Brain microvascular endothelial cell (primary cell): ENCODE measurements around the gene PLEKHA4.
"Not testable (repeated sequence)": the region's sequence is repeated elsewhere in the genome, so short reads cannot be mapped to it uniquely, and the experiment has no call there.

Source experiments
- DNase-seq: peaks from one replicate; pipeline ENCODE4 v3.0.0-alpha.2; 2020
- H3K27ac ChIP-seq: fragments of 250-450 bp; sonication (Bioruptor Pico); 2 replicates; pipeline ENCODE4 v1.5.1; 2020; ENCODE audit warnings: mild to moderate bottlenecking, moderate library complexity
- H3K27me3 ChIP-seq: fragments of 250-450 bp; sonication (Bioruptor Pico); replicated peaks from 2 replicates; pipeline ENCODE4 v1.5.1; 2020; ENCODE audit warnings: mild to moderate bottlenecking
- H3K36me3 ChIP-seq: fragments of 250-450 bp; sonication (Bioruptor Pico); replicated peaks from 2 replicates; pipeline ENCODE4 v1.5.1; 2020; ENCODE audit warnings: mild to moderate bottlenecking
- H3K4me3 ChIP-seq: 2 replicates; pipeline ENCODE4 v1.5.1; 2011; ENCODE audit warnings: low read depth, mild to moderate bottlenecking, control low read depth, low read length, moderate library complexity
- in situ Hi-C: cut with HindIII; loops from 2 replicates; pipeline ENCODE4 v1.10.0; 2017; ENCODE audit warnings: low sequenced_read_pairs, low pct_ligation_motif_present
- TF ChIP-seq, protein P1 (sequence below): IDR thresholded peaks from 2 replicates; pipeline ENCODE4 v1.5.1; 2011; ENCODE audit warnings: low read depth, mild to moderate bottlenecking, moderate library complexity, low read length, control low read depth, inconsistent platforms; ENCODE audit errors: missing control alignments

PLEKHA4 gene

DNA sequence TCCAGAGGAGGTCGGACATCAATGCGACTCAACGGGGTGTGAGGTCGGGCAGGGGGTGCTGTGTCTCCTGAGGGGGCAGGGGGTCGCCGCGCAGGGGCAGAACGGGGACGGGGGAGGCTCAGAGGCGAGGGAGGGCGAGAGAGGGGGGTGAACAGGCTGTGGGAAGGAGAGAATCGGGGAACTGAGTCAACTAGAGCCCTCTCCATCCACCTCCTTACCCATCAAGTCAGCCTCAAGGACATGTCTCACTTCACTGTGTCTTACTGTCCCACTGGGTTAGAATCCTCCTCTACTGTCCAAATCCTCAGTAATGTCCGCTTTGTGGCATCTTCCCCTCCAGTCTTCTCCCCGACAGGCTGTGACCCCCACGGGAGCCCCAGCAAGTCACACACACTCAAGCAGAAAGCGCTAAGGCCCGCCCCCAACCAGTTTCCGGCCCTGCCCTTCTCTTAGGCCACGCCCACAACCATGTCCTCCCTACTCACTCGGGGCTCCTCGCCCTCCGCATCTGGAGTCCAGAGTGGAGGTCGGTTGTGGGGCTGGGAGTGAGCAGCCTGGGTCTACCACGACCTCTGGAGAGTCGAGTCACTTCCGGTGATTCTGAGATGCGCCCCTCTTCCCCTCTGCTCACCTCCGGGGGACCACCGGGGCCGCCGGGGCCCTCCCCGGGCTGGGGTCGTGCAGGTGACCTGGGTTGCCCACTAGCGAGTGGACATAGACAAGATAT, 9.3 kb downstream of the PLEKHA4 start:
- in situ Hi-C loops = no loop called here
- Histone ChIP-seq H3K36me3 (peaks cover 8% of the 10 kb centered on the region), H3K27me3 (no peaks in the 10 kb centered on the region), H3K27ac (no peak overlapping the region), H3K4me3 (no peak overlapping the region)
- TF ChIP-seq, protein P1, sequence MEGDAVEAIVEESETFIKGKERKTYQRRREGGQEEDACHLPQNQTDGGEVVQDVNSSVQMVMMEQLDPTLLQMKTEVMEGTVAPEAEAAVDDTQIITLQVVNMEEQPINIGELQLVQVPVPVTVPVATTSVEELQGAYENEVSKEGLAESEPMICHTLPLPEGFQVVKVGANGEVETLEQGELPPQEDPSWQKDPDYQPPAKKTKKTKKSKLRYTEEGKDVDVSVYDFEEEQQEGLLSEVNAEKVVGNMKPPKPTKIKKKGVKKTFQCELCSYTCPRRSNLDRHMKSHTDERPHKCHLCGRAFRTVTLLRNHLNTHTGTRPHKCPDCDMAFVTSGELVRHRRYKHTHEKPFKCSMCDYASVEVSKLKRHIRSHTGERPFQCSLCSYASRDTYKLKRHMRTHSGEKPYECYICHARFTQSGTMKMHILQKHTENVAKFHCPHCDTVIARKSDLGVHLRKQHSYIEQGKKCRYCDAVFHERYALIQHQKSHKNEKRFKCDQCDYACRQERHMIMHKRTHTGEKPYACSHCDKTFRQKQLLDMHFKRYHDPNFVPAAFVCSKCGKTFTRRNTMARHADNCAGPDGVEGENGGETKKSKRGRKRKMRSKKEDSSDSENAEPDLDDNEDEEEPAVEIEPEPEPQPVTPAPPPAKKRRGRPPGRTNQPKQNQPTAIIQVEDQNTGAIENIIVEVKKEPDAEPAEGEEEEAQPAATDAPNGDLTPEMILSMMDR = no peak
- DNase-seq = no peak

- Histone ChIP-seq H3K36me3 (peaks cover 8% of the 10 kb centered on the region), H3K27ac (no peak overlapping the region), H3K27me3 (no peaks in the 10 kb centered on the region), H3K4me3 (no peak overlapping the region)
- no peak for DNase-seq
- in situ Hi-C loops = no loop called here
- TF ChIP-seq, protein P1 = no peak
Measured at GRCh38 chr19:48856921-48857320, 11.5 kb downstream of the PLEKHA4 start.

- H3K36me3 ChIP-seq = no peaks in the 10 kb centered on the region
- TF ChIP-seq, protein P1 = no peak
- no peak overlapping the region for H3K4me3 ChIP-seq
- H3K27ac ChIP-seq = no peak overlapping the region
- in situ Hi-C loops = no loop called here
- DNase-seq = no peak
- no peaks in the 10 kb centered on the region for H3K27me3 ChIP-seq
Measured at GRCh38 chr19:48854103-48854502, 14.3 kb downstream of the PLEKHA4 start.

DNA sequence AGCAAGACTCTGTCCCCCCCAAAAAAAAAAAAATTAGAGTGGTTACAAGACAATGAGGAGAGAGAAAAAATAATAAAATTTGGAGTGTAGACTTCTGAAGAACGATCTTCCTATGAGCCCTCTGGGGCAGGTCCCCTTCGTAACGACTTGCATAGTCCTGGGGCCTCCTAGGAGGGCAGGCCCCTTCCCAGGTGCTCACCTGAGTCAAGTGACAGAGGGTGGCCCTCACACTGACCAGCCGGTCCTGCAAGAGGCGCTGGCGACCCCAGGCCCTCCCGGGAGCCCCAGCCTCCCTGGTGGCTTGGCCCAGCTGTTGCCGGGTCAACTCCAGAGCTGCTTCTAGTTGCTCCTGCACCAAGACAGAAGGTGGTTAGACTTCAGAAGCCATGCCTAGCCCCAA, 14.9 kb downstream of the PLEKHA4 start:
- H3K36me3 ChIP-seq = no peaks in the 10 kb centered on the region
- no peaks in the 10 kb centered on the region for H3K27me3 ChIP-seq
- H3K27ac ChIP-seq = no peak overlapping the region
- TF ChIP-seq, protein P1 = no peak
- no peak for DNase-seq
- H3K4me3 ChIP-seq = no peak overlapping the region
- in situ Hi-C loops = no loop called here

DNA sequence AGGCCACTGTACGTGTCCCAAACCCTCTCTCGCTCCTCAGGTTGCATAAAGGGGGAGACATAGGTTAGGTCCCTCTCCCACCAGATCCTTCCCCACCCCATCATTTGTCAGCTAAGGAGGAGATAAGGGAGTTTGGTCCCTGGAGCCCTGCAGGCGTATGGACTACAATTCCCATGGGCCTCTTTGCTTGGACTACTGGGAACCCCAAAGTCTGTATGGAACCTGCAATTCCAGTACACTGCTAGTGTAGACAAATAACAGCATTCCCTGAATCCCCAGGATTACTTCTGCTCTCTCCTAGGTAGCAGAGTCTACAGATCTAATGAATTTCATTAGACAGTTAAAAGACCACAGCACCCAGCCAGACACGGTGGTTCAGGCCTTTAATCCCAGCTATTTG, 16.1 kb downstream of the PLEKHA4 start:
- in situ Hi-C loops = no loop called here
- Histone ChIP-seq H3K36me3 (no peaks in the 10 kb centered on the region), H3K27ac (no peak overlapping the region), H3K27me3 (no peaks in the 10 kb centered on the region), H3K4me3 (no peak overlapping the region)
- TF ChIP-seq, protein P1 = no peak
- DNase-seq = no peak

DNA sequence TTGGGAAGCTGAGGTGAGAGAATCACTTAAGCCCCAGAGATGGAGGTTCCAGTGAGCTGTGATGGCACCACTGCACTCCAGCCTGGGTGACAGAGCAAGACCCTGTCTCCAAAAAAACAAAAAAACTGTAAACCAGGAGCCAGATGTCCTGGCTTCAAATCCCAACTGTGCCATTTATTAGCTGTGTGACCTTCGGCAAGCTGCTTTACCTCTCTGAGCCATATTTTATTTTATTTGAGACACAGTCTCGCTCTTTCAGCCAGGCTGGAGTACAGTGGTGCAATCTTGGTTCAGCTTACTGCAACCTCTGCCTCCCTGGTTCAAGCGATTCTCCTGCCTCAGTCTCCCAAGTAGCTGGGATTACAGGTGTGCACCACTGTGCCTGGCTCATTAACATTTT, 21.8 kb downstream of the PLEKHA4 start:
- H3K4me3 ChIP-seq = not testable (repeated sequence)

More for the DNA sequence above, 21.8 kb downstream of the PLEKHA4 start:
- peaks cover 15% of the 10 kb centered on the region for H3K36me3 ChIP-seq
- H3K27ac ChIP-seq, DNase-seq, H3K27me3 ChIP-seq: not testable (repeated sequence)
- in situ Hi-C loops = loop anchor here (10.0 kb wide), 1 partner anchor 52 kb away; no protein-coding TSS in a partner anchor
